Spleen (tissue), 11 donors: ENCODE measurements around the gene SIRT7. TPM values are rescaled to one million over a fixed set of nuclear protein-coding genes. Genes with fewer than 3 reads are reported as not detected.

Experiments used
- DNase-seq: peaks from one replicate; pipeline ENCODE4 v3.0.0-alpha.2; 2020
- H3K27ac ChIP-seq, 8 donors: fragments of 200-600 bp; sonication (generic) in 7 of 8; 1 replicate in 4 of 8; 2 replicates in 4 of 8; pipeline versions ENCODE4 v1.5.0 to v1.8.0; 2016 to 2021; ENCODE audit warnings: inconsistent platforms in 4 of 8, mild to moderate bottlenecking in 4 of 8, moderate library complexity in 1 of 8
- H3K27me3 ChIP-seq, 7 donors: fragments of 200-600 bp; sonication (generic) in 6 of 7; replicated peaks in 1 of 7; 1 replicate in 4 of 7; 2 replicates in 3 of 7; pipeline versions ENCODE4 v1.5.0 to v1.8.0; 2016 to 2021; ENCODE audit warnings: inconsistent platforms in 3 of 7, mild to moderate bottlenecking in 1 of 7
- H3K36me3 ChIP-seq, 6 donors: fragments of 200-600 bp; sonication (generic) in 5 of 6; 1 replicate in 4 of 6; 2 replicates in 2 of 6; pipeline versions ENCODE4 v1.5.0 to v1.8.0; 2016 to 2021; ENCODE audit warnings: inconsistent platforms in 2 of 6
- H3K4me1 ChIP-seq, 6 donors: fragments of 200-600 bp; sonication (generic) in 5 of 6; 1 replicate in 3 of 6; 2 replicates in 3 of 6; pipeline versions ENCODE4 v1.5.0 to v1.8.0; 2016 to 2021; ENCODE audit warnings: inconsistent platforms in 3 of 6
- H3K4me3 ChIP-seq, 8 donors: fragments of 200-600 bp; sonication (generic) in 7 of 8; 1 replicate in 4 of 8; 2 replicates in 4 of 8; pipeline versions ENCODE4 v1.5.0 to v1.8.0; 2016 to 2021; ENCODE audit warnings: inconsistent platforms in 4 of 8, mild to moderate bottlenecking in 4 of 8, moderate library complexity in 2 of 8
- H3K9me3 ChIP-seq, 8 donors: fragments of 200-600 bp; sonication (generic) in 7 of 8; 1 replicate in 4 of 8; 2 replicates in 4 of 8; pipeline versions ENCODE4 v1.5.0 to v1.8.0; 2016 to 2021; ENCODE audit warnings: inconsistent platforms in 4 of 8
- CTCF ChIP-seq, 11 experiments: fragments of 200-600 bp in 7 of 11; fragments of 450-650 bp in 4 of 11; sonication (generic) in 4 of 11; IDR thresholded peaks in 8 of 11; conservative IDR thresholded peaks in 3 of 11; 1 replicate in 7 of 11; 2 replicates in 4 of 11; pipeline versions ENCODE4 v1.4.0 to v1.8.0; 2016 to 2021; ENCODE audit warnings: antibody characterized with exemption in 11 of 11, inconsistent platforms in 4 of 11, mild to moderate bottlenecking in 1 of 11
- POLR2A ChIP-seq, 3 donors: fragments of 450-650 bp; IDR thresholded peaks; one replicate each; pipeline ENCODE4 v1.5.1; 2017; ENCODE audit warnings: antibody characterized with exemption in 3 of 3, mild to moderate bottlenecking in 1 of 3
- POLR2AphosphoS5 ChIP-seq, 3 donors: sonication (generic); formaldehyde crosslinking; IDR thresholded peaks; one replicate each; pipeline ENCODE4 v1.5.1; 2017; ENCODE audit warnings: antibody characterized with exemption in 3 of 3
- WGBS, 5 donors: extraction: QIAGEN DNeasy Blood & Tissue Kit in 3 of 5; methylation state at CpG; one replicate each; pipeline versions ENCODE4 v1.1.5 to v1.1.7; 2013 to 2018; 5-methylcytosine and 5-hydroxymethylcytosine counted together
- intact Hi-C: fragments of 100-400 bp; cut with DNase I; formaldehyde crosslinking; loops from one replicate; pipeline ENCODE4 v1.15.0; 2023; ENCODE audit warnings: low total_unique reads
- polyA plus RNA-seq, 3 donors: library from polyadenylated mRNA; stranded (reverse); fragments of 200-250 nt; gene quantifications; one replicate each; pipeline ENCODE4 v1.2.1, GENCODE V29; 2013
- total RNA-seq, 7 donors: library from RNA; depleted of rRNA in 3 of 7; stranded (reverse); fragments of >200 nt in 3 of 7; fragmentation: NEBNext Ultra II Directional in 4 of 7; extraction: Animal tissue kit (Norgen Biotek cat#: 25700) in 4 of 7; gene quantifications; one replicate each; pipeline versions ENCODE4 v1.1.0 to v1.2.1, GENCODE V29; 2016 to 2021
- donor health status: healthy with polysubstance abuse.
- donor health status: DM: no; HTN: no; CAD: no; lungs with moderate emphysema.
- donor health status: DM: no; HTN: no; CAD: no.
- donor health status: Bipolar disorder and iron deficiency.
- donor health status: healthy.
- donor health status: DM: no; HTN: no; CAD: no.
- donor health status: DM: yes; HTN: yes; CAD: no.

The SIRT7 gene
- total and polyA plus RNA-seq, 10 donors, result 28.5 to 54.5 (median 39.1) TPM

DNA sequence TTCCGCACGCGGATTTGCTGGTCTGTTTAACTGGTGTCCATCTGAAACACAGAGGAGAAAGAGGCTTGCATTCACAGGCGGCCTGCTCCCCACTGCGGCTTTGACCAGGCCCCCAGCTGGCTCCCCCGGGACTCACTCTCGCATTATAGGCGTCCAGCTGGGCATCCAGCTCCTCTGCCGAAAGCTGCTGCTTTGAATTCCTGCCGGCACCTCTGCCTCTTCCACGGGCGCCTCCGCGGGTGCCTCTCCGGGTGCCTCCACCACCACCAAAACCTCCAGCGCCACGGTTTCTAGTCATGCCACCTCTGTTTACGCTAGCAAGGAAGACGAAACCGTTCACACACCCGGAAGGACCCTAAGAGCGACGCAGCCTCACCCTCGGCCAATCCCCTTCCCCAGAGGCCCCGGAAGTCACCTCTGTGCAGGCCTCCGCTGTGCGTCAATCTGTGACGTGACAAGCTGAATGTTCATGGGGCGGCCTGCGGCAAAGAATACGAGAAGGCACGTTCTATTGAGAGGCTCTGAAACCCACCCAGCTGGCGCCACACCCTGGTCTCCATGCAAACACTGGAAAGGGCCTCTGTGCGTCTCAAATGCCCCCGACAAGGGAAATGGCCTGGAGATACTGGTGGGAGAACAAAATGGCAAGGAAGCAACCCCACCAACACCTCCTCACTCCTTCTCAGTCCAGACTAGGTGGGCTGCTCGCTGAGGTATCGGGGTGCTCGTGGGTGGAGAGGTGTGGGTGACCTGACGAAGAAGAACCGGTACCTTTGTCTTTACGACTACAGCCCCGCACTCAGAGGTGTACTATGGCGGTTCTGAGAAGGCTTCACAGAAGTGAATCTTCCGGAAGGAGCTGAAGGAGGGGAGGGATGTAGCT is 29.6 kb downstream of the SIRT7 start:
- H3K27ac ChIP-seq, result no peak overlapping the region
- no peak for DNase-seq
- H3K9me3 ChIP-seq, result no peaks in the 10 kb centered on the region
- no peaks in the 10 kb centered on the region for H3K27me3 ChIP-seq
- intact Hi-C loops, result no loop called here
- WGBS, 5 donors, result 92 to 97% (median 96%) methylated on average over 43 to 44 of the region's 44 CpGs
- H3K4me1 ChIP-seq, result peaks cover 12 to 49% (median 34%) of the 10 kb centered on the region in 6 donors
- no peak overlapping the region for H3K4me3 ChIP-seq
- TF ChIP-seq POLR2AphosphoS5 (IDR thresholded peaks at IDR 0.05), result no peak
- TF ChIP-seq POLR2A (IDR thresholded peaks at IDR 0.05), result no peak
- no peak for TF ChIP-seq CTCF (IDR thresholded peaks at IDR 0.05 in 8 of 11, conservative IDR thresholded peaks at IDR 0.05 in 3 of 11)
- H3K36me3 ChIP-seq, result peaks cover 4 to 72% (median 64%) of the 10 kb centered on the region in 6 donors

- DNase-seq, result no peak
- Histone ChIP-seq H3K4me3 (no peak overlapping the region), H3K27ac (no peak overlapping the region), H3K4me1 (peaks cover 12 to 33% (median 20%) of the 10 kb centered on the region in 6 donors), H3K9me3 (no peaks in the 10 kb centered on the region), H3K36me3 (peaks cover 4 to 95% (median 67%) of the 10 kb centered on the region in 6 donors), H3K27me3 (no peaks in the 10 kb centered on the region)
- WGBS, 5 donors, result 90 to 99% (median 96%) methylated on average over 11 of the region's 11 CpGs
- TF ChIP-seq POLR2AphosphoS5 (IDR thresholded peaks at IDR 0.05) (peak in 1 of 3 donors; percentile 39), POLR2A (IDR thresholded peaks at IDR 0.05) (no peak), CTCF (IDR thresholded peaks at IDR 0.05 in 8 of 11, conservative IDR thresholded peaks at IDR 0.05 in 3 of 11) (no peak)
- intact Hi-C loops, result no loop called here
Measured at GRCh38 chr17:81885869-81886548, 32.0 kb downstream of the SIRT7 start.

DNA sequence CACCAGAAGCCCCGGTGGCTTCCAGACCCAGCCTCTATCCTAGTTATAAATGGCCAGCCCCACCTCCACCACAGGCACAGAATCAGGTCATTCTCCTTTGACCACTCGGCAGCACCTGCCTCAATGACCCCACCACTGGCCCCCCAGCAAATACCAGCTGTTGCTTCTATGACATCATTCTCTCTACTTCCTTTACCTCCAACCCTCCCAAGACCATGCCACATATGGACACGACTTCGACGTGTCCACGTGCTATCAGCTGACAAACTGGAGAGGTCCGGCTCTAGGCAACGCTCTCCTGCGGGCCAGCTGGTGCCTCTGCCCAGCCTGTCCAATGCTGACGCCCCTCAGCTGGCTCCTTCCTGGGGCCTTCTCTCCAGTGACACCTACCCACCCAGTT is 32.5 kb downstream of the SIRT7 start:
- DNase-seq, result no peak
- H3K27ac ChIP-seq, result no peak overlapping the region
- no peaks in the 10 kb centered on the region for H3K27me3 ChIP-seq
- H3K9me3 ChIP-seq, result no peaks in the 10 kb centered on the region
- TF ChIP-seq POLR2AphosphoS5 (IDR thresholded peaks at IDR 0.05) (peak in 1 of 3 donors; percentile 6), POLR2A (IDR thresholded peaks at IDR 0.05) (no peak), CTCF (IDR thresholded peaks at IDR 0.05 in 8 of 11, conservative IDR thresholded peaks at IDR 0.05 in 3 of 11) (no peak)
- no peak overlapping the region for H3K4me3 ChIP-seq
- WGBS, 5 donors, result 89 to 92% (median 91%) methylated on average over 10 of the region's 10 CpGs
- peaks cover 8 to 27% (median 16%) of the 10 kb centered on the region in 6 donors for H3K4me1 ChIP-seq
- peaks cover 4 to 100% (median 67%) of the 10 kb centered on the region in 6 donors for H3K36me3 ChIP-seq
- intact Hi-C loops, result no loop called here

- intact Hi-C loops, result no loop called here
- Histone ChIP-seq H3K27ac (no peak overlapping the region), H3K4me3 (no peak overlapping the region), H3K9me3 (no peaks in the 10 kb centered on the region), H3K27me3 (no peaks in the 10 kb centered on the region), H3K36me3 (peaks cover 4 to 100% (median 67%) of the 10 kb centered on the region in 6 donors), H3K4me1 (peaks cover 3 to 22% (median 11%) of the 10 kb centered on the region in 6 donors)
- 91 to 98% (median 93%) methylated on average over 3 to 5 of the region's 5 CpGs for WGBS, 5 donors
- no peak for DNase-seq
- TF ChIP-seq POLR2AphosphoS5 (IDR thresholded peaks at IDR 0.05) (no peak), CTCF (IDR thresholded peaks at IDR 0.05 in 8 of 11, conservative IDR thresholded peaks at IDR 0.05 in 3 of 11) (no peak), POLR2A (IDR thresholded peaks at IDR 0.05) (no peak)
Measured at GRCh38 chr17:81884968-81885367, 33.0 kb downstream of the SIRT7 start.
